Cerebellar cortex (tissue), 1 donor: Measurements from ENCODE around the gene CHN1.

Source experiments
- DNase-seq: peaks from one replicate; pipeline ENCODE4 v3.0.0-alpha.2; 2015; ENCODE audit warnings: low spot score

Gene CHN1

GRCh38 chr2:174827371-174828369 lies 177.5 kb downstream of the CHN1 start:
- DNase-seq: peak; percentile 14

DNA sequence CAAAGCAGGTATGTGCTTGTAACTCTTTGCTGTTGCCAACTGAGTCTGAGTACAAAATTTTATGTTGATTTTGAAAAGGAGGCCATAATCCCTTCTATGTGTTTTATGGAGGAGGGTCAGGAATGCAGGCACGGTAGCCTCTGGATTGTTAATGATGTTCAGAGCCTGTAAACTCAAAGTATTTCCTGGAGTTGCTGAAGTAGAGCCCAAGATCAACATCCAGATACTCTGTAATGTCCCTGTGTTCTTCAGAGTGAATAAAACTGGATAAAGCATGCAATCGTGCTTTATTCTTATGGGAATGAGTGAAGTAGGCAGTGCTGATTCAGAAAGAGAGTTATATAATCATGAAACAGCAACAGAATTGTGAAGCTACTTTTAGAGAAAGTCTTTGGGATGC lies 179.1 kb downstream of the CHN1 start:
- DNase-seq: no peak

DNA sequence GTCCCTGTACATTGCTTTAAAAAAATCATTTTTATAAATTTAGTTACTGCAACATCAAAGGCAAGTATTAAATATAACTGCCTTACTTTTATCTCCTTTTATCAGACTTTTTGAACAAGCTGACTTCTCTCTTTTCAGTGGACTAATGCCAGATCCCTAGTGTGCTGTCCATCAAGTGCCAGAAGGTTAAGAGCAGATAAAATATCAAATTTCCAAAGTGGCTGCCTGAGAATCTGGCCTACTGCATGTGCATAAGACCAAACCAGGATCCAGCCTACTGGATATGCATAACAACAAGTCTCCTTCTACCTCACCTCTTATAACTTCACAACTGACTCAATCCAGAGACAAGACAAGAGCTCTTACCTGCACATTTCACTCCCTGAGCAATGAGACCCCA lies 181.1 kb downstream of the CHN1 start:
- DNase-seq: no peak

- DNase-seq: no peak
Observed at GRCh38 chr2:174821628-174822027, 183.6 kb downstream of the CHN1 start.

GRCh38 chr2:174820361-174820760 lies 184.8 kb downstream of the CHN1 start:
- DNase-seq: no peak

DNA sequence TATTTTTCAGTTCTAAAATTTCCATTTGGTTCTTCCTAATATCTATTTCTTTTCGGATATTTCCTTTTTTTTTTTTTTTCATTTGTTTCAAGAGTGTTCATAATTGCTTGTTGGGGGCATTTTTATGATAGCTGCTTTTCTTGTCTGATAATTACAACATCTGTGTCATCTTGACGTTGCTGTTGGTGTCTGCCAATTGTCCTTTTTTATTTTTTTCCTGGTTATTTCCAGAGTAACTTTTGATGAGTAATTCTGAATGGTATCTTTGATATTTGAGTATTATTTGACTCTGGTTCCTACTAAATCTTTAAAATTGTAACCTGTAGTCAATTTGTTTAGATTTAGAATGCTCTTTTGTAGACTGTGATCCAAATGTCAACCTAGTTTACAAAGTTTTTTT lies 189.7 kb downstream of the CHN1 start:
- DNase-seq: no peak

GRCh38 chr2:174812037-174812436 lies 193.1 kb downstream of the CHN1 start:
- DNase-seq: no peak

DNA sequence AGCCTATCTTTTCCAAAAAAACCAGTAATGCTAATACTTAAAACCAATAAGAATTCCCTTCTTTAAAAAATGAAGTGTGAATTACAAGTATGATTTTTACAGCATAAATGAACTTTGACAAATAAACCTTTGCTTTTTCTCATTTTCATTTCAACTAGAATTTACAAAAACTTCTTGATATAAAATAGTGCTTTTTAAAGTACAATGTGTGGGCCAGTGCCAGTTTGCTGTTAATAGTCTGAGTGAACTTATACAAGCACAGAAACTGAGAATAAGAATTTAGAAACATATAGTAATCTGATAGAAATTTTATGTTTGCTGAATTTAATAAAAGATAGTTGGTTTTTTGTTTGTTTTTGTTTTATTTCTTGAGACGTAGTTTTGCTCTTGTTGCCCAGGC lies 197.2 kb downstream of the CHN1 start:
- DNase-seq: no peak

GRCh38 chr2:174805803-174806202 lies 199.4 kb downstream of the CHN1 start:
- DNase-seq: no peak

DNA sequence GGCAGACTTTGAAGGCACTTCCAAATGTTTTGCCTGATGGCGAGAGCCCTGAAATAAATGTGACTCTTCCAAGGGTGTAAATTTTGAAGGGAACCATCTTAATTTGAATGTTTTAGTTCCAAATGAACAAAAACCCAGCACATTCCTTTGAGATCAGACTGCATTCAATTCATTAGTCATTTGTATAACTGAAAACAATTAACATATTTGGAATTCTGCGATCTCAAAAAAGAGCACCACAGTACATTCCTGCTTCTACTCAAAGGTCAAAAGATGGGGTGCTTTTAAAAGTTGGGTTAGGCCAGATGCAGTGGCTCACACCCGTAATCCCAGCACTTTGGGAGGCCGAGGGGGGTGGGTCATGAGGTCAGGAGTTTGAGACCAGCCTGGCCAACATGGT lies 202.7 kb downstream of the CHN1 start:
- DNase-seq: no peak

DNA sequence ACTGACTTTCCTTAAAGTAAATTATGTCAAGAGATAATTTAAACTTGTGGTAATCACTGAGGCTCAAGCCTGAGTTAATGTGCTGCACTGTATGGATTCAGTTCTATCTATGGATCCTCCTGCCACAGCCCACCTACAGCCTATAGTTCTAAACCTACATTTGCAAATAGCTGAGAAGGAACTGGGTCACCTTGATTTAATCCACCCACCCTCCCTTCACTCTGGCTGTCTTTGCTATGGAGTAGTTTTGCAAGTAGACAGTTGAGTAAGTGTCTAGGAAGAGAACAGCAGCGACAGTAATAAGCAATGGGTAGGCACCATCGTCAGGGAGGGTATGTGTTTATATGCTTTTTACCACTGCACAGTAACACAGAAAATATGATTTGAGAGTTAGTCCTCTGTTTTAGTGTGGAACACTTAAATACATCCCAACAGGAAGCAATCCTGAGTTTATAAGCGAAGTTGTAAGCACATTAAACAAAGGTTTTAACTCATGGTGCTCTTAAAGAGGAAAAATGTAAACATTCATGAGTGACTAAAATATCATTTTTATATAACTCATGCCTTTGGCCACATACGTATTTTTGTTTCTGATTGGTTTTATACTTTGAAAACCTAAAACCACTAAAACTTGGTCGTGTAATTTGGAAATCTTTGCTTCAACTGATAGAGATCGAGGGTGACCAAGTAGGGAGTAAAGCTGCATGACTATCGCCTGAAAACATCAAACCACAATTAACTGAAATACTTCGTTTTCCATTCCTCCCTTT lies 204.6 kb downstream of the CHN1 start:
- DNase-seq: no peak

DNA sequence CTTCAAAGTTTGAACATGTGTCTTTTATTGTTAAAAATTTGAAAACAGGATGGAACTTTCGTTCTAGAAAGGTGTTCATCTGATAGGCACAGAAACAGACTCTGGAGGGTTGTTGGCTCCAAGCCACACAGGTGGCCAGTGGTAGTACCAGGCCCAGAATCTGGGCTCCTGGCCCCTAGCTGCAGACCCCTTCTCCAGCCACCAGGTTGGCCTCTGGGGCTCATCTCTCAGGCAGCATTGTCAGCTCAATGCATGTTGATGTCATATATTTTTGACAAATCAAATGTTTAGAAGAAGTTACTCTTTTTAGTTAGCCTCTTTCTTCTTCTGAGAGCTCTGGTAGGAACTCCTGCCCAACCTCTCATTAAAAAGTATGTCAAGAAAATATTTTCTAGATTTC lies 206.4 kb downstream of the CHN1 start:
- no peak for DNase-seq

GRCh38 chr2:174797781-174798276 lies 207.4 kb downstream of the CHN1 start:
- DNase-seq: no peak

DNA sequence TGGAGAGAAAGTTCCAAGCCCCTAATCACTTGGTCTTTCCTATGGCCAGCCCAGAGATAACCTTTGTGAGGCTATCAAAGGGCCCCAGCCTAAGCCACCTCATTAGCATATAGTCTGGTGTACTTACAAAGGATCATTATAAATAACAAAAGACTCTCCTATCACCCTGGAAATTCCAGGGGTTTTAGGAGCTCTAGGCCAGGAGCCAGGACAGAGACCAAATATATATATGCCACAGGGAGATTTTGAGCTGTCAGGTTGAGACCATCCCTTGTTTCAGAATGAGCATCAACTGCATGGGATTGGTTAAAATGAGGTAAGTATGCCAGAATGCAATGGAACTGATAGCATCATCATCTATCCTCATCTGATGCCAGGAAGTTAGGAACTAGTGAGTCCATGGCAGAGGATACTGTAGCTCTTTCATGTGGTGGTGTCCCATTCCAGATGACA lies 208.8 kb downstream of the CHN1 start:
- no peak for DNase-seq

DNA sequence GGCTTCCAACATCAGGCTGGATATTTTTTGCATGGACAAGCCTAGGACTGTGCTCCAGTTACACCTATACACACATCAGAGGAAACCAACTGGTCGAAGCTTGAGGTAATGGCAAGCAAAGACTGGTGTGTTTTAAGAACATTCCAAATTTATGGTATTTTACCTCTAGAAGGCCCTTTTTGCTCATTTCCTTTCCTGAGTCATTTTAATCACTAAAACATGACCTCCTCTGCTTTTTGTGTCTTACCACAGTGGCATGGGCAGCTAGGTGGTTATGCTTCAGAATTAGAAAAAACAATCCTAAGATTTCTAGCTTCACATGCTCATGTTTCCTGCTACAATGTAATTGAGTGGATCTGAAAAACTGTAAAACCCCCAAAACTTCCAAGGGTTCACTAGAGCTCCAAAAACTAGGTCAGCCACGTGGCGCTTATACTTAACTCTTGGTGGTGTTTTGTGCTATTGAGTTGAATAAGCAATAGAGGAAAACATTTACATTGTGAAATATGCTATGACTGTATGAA lies 210.3 kb downstream of the CHN1 start:
- DNase-seq: no peak

DNA sequence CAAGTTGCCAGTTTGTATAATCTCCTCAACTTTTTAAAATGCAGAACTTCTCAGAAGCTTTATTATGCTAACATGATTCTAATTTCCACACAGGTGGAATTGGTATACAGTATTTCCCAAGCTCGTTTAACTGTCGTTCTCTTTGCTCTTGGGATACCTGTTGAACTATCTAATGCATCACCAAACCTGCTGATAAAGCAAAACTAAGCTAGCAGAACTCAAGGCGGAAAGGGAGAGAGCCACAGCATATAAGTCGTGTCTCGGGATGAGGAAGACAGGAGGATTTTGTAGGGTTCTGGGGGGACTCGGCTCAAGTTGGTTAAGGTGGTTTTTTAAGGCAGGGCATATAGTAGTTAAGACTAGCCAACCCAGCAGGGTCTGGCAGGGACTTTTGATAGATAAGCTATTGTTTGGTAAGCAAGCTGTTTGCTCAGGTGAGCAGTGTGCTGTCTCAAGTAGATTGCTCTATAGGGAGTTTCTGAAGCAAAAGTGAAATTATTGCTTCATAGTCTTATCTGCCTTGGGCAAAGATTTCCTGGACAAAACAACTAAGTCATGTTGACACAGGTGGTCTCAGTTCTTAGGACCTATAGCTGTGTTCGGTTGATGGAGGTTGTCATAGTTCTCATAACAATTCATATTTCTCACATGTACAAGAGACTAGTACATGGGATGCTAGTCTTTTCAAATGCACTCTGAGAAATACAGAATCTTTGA lies 212.7 kb downstream of the CHN1 start:
- DNase-seq: no peak

DNA sequence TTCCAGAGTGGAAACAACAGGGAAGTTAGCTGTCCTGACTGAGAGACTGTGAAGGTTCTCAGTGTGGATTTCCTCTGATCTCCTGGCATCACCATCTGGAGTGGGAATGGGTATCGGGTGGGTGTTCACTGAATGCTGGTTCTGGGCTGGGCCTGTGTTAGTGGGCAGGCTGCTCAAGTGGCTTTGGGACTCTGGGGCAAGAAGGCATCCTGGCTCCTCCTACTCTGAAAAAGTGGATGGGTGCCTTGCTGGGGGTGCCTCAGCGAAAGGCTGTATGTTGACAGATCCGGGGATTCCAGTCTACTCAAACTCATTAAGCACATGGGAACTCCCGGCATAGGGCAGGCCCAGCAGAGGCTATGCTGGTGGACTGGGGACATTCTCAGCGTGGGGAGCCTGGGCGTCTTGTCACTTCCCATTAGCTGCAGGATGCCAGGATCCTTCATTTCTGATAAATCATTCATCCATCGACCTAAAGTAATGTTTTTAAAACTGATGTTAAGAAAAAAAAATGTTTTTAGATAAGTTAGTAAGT lies 213.4 kb downstream of the CHN1 start:
- no peak for DNase-seq

- no peak for DNase-seq
Observed at GRCh38 chr2:174791020-174791419, 214.2 kb downstream of the CHN1 start.

- DNase-seq: no peak
Observed at GRCh38 chr2:174789001-174789400, 216.2 kb downstream of the CHN1 start.

GRCh38 chr2:174788291-174788929 lies 216.8 kb downstream of the CHN1 start:
- peak; percentile 38 for DNase-seq
